ENCODE data around the gene PHIP.

The PHIP gene

GRCh38 chr6:79064635-79065034 lies 13.4 kb downstream of the PHIP start:
- Histone ChIP-seq H3F3A (ENCODE audit: insufficient read depth, low read length) (no peaks in the 10 kb centered on the region), H3K27ac (ENCODE audit: low read depth, low read length, poor library complexity, severe bottlenecking) (no peak overlapping the region), H3K4me1 (ENCODE audit: insufficient read depth, low read length, severe bottlenecking) (no peaks in the 10 kb centered on the region), H3K27me3 (ENCODE audit: insufficient read depth, low read length) (no peaks in the 10 kb centered on the region), H3K9ac (ENCODE audit: low read length) (no peak overlapping the region), H4K20me1 (ENCODE audit: insufficient read depth, low read length) (no peaks in the 10 kb centered on the region), H3K9me3 (ENCODE audit: low read length) (no peaks in the 10 kb centered on the region), H3K79me2 (ENCODE audit: insufficient read depth, low read length) (peaks cover 49% of the 10 kb centered on the region), H3K4me3 (ENCODE audit: low read depth, low read length, poor library complexity, severe bottlenecking) (no peak overlapping the region), H3K9me2 (ENCODE audit: low read depth, low read length) (no peaks in the 10 kb centered on the region), H2AFZ (ENCODE audit: low read length) (no peak overlapping the region), H3K4me2 (ENCODE audit: low read length) (no peak overlapping the region), H3K36me3 (ENCODE audit: insufficient read depth, low read length) (peaks cover 26% of the 10 kb centered on the region)
- TF ChIP-seq CTCF (IDR thresholded peaks at IDR 0.05; ENCODE audit: low read length): no peak
- TF ChIP-seq EZH2 (IDR thresholded peaks at IDR 0.05; ENCODE audit: borderline replicate concordance, low read length): no peak

GRCh38 chr6:79062708-79063107 lies 15.3 kb downstream of the PHIP start:
- no peaks in the 10 kb centered on the region for H3K27me3 ChIP-seq (ENCODE audit: insufficient read depth, low read length)

GRCh38 chr6:79057746-79058145 lies 20.3 kb downstream of the PHIP start:
- Histone ChIP-seq H3K79me2 (ENCODE audit: insufficient read depth, low read length) (peaks cover 1% of the 10 kb centered on the region; the same call in 1 of the 2 replicates), H3F3A (ENCODE audit: insufficient read depth, low read length) (no peaks in the 10 kb centered on the region; the same call in 1 of the 2 replicates), H3K9ac (ENCODE audit: low read length) (no peak overlapping the region), H3K27ac (ENCODE audit: low read depth, low read length, poor library complexity, severe bottlenecking) (no peak overlapping the region), H3K9me2 (ENCODE audit: low read depth, low read length) (no peaks in the 10 kb centered on the region), H4K20me1 (ENCODE audit: insufficient read depth, low read length) (no peaks in the 10 kb centered on the region), H2AFZ (ENCODE audit: low read length) (no peak overlapping the region), H3K36me3 (ENCODE audit: insufficient read depth, low read length) (peaks cover 77% of the 10 kb centered on the region), H3K27me3 (ENCODE audit: insufficient read depth, low read length) (no peaks in the 10 kb centered on the region), H3K9me3 (ENCODE audit: low read length) (no peaks in the 10 kb centered on the region; the same call in 1 of the 2 replicates), H3K4me2 (ENCODE audit: low read length) (no peak overlapping the region), H3K4me3 (ENCODE audit: low read depth, low read length, poor library complexity, severe bottlenecking) (no peak overlapping the region), H3K4me1 (ENCODE audit: insufficient read depth, low read length, severe bottlenecking) (no peaks in the 10 kb centered on the region)
- no peak for TF ChIP-seq CTCF (IDR thresholded peaks at IDR 0.05; ENCODE audit: low read length)
- no peak for TF ChIP-seq EZH2 (IDR thresholded peaks at IDR 0.05; ENCODE audit: borderline replicate concordance, low read length)

More at GRCh38 chr6:79062708-79063107, 15.3 kb downstream of the PHIP start:
- Histone ChIP-seq H3K27ac (ENCODE audit: low read depth, low read length, poor library complexity, severe bottlenecking) (no peak overlapping the region), H3K4me2 (ENCODE audit: low read length) (no peak overlapping the region), H3K9me2 (ENCODE audit: low read depth, low read length) (no peaks in the 10 kb centered on the region), H4K20me1 (ENCODE audit: insufficient read depth, low read length) (no peaks in the 10 kb centered on the region), H3F3A (ENCODE audit: insufficient read depth, low read length) (no peaks in the 10 kb centered on the region; the same call in 1 of the 2 replicates), H3K4me1 (ENCODE audit: insufficient read depth, low read length, severe bottlenecking) (no peaks in the 10 kb centered on the region), H3K4me3 (ENCODE audit: low read depth, low read length, poor library complexity, severe bottlenecking) (no peak overlapping the region), H3K79me2 (ENCODE audit: insufficient read depth, low read length) (peaks cover 37% of the 10 kb centered on the region), H3K36me3 (ENCODE audit: insufficient read depth, low read length) (peaks cover 33% of the 10 kb centered on the region), H3K9me3 (ENCODE audit: low read length) (no peaks in the 10 kb centered on the region), H3K9ac (ENCODE audit: low read length) (no peak overlapping the region), H2AFZ (ENCODE audit: low read length) (no peak overlapping the region)
- TF ChIP-seq CTCF (IDR thresholded peaks at IDR 0.05; ENCODE audit: low read length) (no peak), EZH2 (IDR thresholded peaks at IDR 0.05; ENCODE audit: borderline replicate concordance, low read length) (no peak)
